Measurements from ENCODE around the gene TEDC2.

DNA sequence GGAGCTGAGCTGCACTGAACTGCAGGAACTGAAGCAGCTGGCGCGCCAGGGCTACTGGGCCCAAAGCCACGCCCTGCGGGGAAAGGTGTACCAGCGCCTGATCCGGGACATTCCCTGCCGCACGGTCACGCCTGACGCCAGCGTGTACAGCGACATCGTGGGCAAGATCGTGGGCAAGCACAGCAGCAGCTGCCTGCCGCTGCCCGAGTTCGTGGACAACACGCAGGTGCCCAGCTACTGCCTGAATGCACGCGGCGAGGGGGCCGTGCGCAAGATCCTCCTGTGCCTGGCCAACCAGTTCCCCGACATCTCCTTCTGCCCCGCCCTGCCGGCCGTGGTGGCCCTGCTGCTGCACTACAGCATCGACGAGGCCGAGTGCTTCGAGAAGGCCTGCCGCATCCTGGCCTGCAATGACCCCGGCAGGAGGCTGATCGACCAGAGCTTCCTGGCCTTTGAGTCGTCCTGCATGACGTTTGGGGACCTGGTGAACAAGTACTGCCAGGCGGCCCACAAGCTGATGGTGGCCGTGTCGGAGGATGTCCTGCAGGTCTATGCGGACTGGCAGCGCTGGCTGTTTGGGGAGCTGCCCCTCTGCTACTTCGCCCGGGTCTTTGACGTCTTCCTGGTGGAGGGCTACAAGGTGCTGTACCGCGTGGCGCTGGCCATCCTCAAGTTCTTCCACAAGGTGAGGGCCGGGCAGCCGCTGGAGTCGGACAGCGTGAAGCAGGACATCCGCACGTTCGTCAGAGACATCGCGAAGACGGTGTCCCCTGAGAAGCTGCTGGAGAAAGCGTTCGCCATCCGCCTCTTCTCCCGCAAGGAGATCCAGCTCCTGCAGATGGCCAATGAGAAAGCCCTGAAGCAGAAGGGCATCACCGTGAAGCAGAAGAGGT is 36.6 kb downstream of the TEDC2 start:
- no peak for TF ChIP-seq POLR2A (IDR thresholded peaks at IDR 0.05)
- TF ChIP-seq, protein P1, sequence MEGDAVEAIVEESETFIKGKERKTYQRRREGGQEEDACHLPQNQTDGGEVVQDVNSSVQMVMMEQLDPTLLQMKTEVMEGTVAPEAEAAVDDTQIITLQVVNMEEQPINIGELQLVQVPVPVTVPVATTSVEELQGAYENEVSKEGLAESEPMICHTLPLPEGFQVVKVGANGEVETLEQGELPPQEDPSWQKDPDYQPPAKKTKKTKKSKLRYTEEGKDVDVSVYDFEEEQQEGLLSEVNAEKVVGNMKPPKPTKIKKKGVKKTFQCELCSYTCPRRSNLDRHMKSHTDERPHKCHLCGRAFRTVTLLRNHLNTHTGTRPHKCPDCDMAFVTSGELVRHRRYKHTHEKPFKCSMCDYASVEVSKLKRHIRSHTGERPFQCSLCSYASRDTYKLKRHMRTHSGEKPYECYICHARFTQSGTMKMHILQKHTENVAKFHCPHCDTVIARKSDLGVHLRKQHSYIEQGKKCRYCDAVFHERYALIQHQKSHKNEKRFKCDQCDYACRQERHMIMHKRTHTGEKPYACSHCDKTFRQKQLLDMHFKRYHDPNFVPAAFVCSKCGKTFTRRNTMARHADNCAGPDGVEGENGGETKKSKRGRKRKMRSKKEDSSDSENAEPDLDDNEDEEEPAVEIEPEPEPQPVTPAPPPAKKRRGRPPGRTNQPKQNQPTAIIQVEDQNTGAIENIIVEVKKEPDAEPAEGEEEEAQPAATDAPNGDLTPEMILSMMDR (IDR thresholded peaks at IDR 0.05): no peak
